Measurements from ENCODE around the gene DUSP5. TPM values are rescaled to one million over a fixed set of nuclear protein-coding genes. Genes with fewer than 3 reads are reported as not detected.

DUSP5 gene
- total and polyA plus RNA-seq, 2 of the 8 experiments (the other 6 are each of a cell fraction or from before 2014, with no cell fraction given): 13.6 to 30.3 TPM

- Histone ChIP-seq H4K91ac (replicated peaks; ENCODE audit: insufficient read length, low read length) (no peak overlapping the region), H3K56ac (replicated peaks; ENCODE audit: insufficient read length, low read depth, low read length) (no peak overlapping the region), H2BK120ac (replicated peaks; ENCODE audit: low read depth, low read length) (no peak overlapping the region), H3K36me3 (ENCODE audit: control insufficient read depth in 2 of 4, insufficient read depth in 4 of 4, low read length in 3 of 4) (no peaks in the 10 kb centered on the region), H2AFZ (ENCODE audit: low read length) (no peak overlapping the region), H4K20me1 (replicated peaks in 1 of 2; ENCODE audit: control insufficient read depth in 1 of 2, insufficient read depth in 2 of 2, low read length in 2 of 2) (no peaks in the 10 kb centered on the region), H3K79me1 (ENCODE audit: low read depth, low read length) (no peaks in the 10 kb centered on the region), H2BK20ac (ENCODE audit: low read length) (no peak overlapping the region), H3K79me2 (ENCODE audit: control insufficient read depth in 1 of 2, insufficient read depth in 2 of 2, low read length in 2 of 2) (no peaks in the 10 kb centered on the region), H3K23ac (ENCODE audit: insufficient read length) (no peak overlapping the region), H3K9ac (replicated peaks in 1 of 4; ENCODE audit: extremely low read depth in 1 of 4, low read depth in 3 of 4, low read length in 3 of 4) (no peak overlapping the region), H3K23me2 (ENCODE audit: low read depth, low read length) (no peaks in the 10 kb centered on the region), H3K18ac (ENCODE audit: extremely low read depth, low read length) (no peak overlapping the region), H4K8ac (ENCODE audit: extremely low read depth, insufficient read depth, low read length) (no peak overlapping the region), H3K4me3 (ENCODE audit: extremely low read depth in 1 of 4, insufficient read depth in 2 of 4, low read depth in 3 of 4, low read length in 4 of 4) (no peak overlapping the region), H3K27me3 (replicated peaks in 1 of 4; ENCODE audit: control insufficient read depth in 3 of 4, extremely low read depth in 1 of 4, insufficient read depth in 3 of 4, low read length in 3 of 4) (no peaks in the 10 kb centered on the region), H3K4me2 (ENCODE audit: insufficient read depth in 1 of 2, low read depth in 2 of 2, low read length in 2 of 2) (no peak overlapping the region), H3K14ac (ENCODE audit: insufficient read length) (no peak overlapping the region), H3K4me1 (replicated peaks in 1 of 4; ENCODE audit: control insufficient read depth in 3 of 4, insufficient read depth in 4 of 4, low read length in 3 of 4) (0 out of 7 replicates have a peak, but pooled peaks cover 0 to 2% (median 0%) of the 10 kb centered on the region in 4 experiments), H3K9me3 (ENCODE audit: insufficient read depth in 2 of 2, low read depth in 1 of 2, low read length in 1 of 2) (no peaks in the 10 kb centered on the region), H3K27ac (ENCODE audit: low read depth, low read length) (no peak overlapping the region), H4K5ac (ENCODE audit: insufficient read length, low read depth, low read length) (no peak overlapping the region), H2BK12ac (ENCODE audit: low read depth, low read length) (no peak overlapping the region), H2BK5ac (ENCODE audit: low read depth, low read length) (no peak overlapping the region), H2BK15ac (ENCODE audit: low read length) (no peak overlapping the region), H2AK5ac (ENCODE audit: low read depth, low read length) (no peak overlapping the region), H3K4ac (replicated peaks; ENCODE audit: insufficient read length, low read depth, low read length) (no peak overlapping the region)
- 95% methylated on average over 3 of the region's 3 CpGs; no CpG with 5 or more reads in 1 of the 2 experiments for WGBS, 2 experiments (ENCODE audit: extremely low coverage in 1 of 2, insufficient coverage in 1 of 2, insufficient read length in 1 of 2, insufficient replicate concordance in 2 of 2, low coverage in 1 of 2, low lambda C conversion rate in 2 of 2, missing lambda C conversion rate in 1 of 2)
- ChIA-PET CTCF (ENCODE audit: partially characterized antibody) (interaction anchor here (0.9 to 1.8 kb wide), 2 partner anchors 18 to 109 kb away, joined by 3 to 5 read pairs; no protein-coding TSS in a partner anchor), POLR2A (ENCODE audit: partially characterized antibody) (interaction anchor here (0.7 kb wide), 1 partner anchor 44 kb away, joined by 4 read pairs; no protein-coding TSS in a partner anchor)
- DNase-seq (ENCODE audit: low read depth in 1 of 2, low spot score in 2 of 2): no peak
- FAIRE-seq: no peak
- TF ChIP-seq RNF2 (IDR thresholded peaks at IDR 0.05; ENCODE audit: borderline replicate concordance, low read depth, low read length, missing control alignments, poor library complexity, severe bottlenecking): no peak
- TF ChIP-seq ATF2 (IDR thresholded peaks at IDR 0.05; ENCODE audit: low read length): no peak
Observed at GRCh38 chr10:110456523-110457091, 41.1 kb upstream of the DUSP5 start.
